Effector CD8-positive, alpha-beta T cell (primary cell): ENCODE measurements around the gene MRPS27.
"Not testable (repeated sequence)": the region's sequence is repeated elsewhere in the genome, so short reads cannot be mapped to it uniquely, and the experiment has no call there.

Experiments
- DNase-seq: peaks from one replicate; lab custom pipeline; 2025; lab: John Stamatoyannopoulos, UW

The MRPS27 gene

GRCh38 chr5:72325566-72326305, 5.7 kb upstream of the MRPS27 start:
- DNase-seq = no peak

- no peak for DNase-seq
Measured at GRCh38 chr5:72324189-72324825, 4.3 kb upstream of the MRPS27 start.

GRCh38 chr5:72319435-72319975, 535 bp downstream of the MRPS27 start:
- DNase-seq = not testable (repeated sequence)

GRCh38 chr5:72314571-72315172, 5.4 kb downstream of the MRPS27 start:
- no peak for DNase-seq

GRCh38 chr5:72313141-72313540, 6.9 kb downstream of the MRPS27 start:
- no peak for DNase-seq

- DNase-seq = no peak
Measured at GRCh38 chr5:72308853-72309191, 11.2 kb downstream of the MRPS27 start.

GRCh38 chr5:72307968-72308852, 11.8 kb downstream of the MRPS27 start:
- DNase-seq = peak; percentile 94

- DNase-seq = no peak
Measured at GRCh38 chr5:72307573-72307967, 12.5 kb downstream of the MRPS27 start.

GRCh38 chr5:72305194-72306142, 14.6 kb downstream of the MRPS27 start:
- no peak for DNase-seq

GRCh38 chr5:72302171-72302570, 17.9 kb downstream of the MRPS27 start:
- no peak for DNase-seq

GRCh38 chr5:72301557-72301956, 18.5 kb downstream of the MRPS27 start:
- DNase-seq = no peak

GRCh38 chr5:72300590-72301339, 19.3 kb downstream of the MRPS27 start:
- no peak for DNase-seq

- DNase-seq = no peak
Measured at GRCh38 chr5:72298711-72299110, 21.3 kb downstream of the MRPS27 start.

GRCh38 chr5:72298136-72298535, 21.9 kb downstream of the MRPS27 start:
- not testable (repeated sequence) for DNase-seq

GRCh38 chr5:72296256-72296655, 23.8 kb downstream of the MRPS27 start:
- DNase-seq = no peak

- DNase-seq = no peak
Measured at GRCh38 chr5:72295539-72295938, 24.5 kb downstream of the MRPS27 start.

GRCh38 chr5:72294473-72294872, 25.6 kb downstream of the MRPS27 start:
- no peak for DNase-seq

- DNase-seq = no peak
Measured at GRCh38 chr5:72293495-72294055, 26.5 kb downstream of the MRPS27 start.

GRCh38 chr5:72292411-72292810, 27.6 kb downstream of the MRPS27 start:
- DNase-seq = no peak

GRCh38 chr5:72291601-72292000, 28.4 kb downstream of the MRPS27 start:
- DNase-seq = no peak
